ENCODE data around the gene F10.
A peak's percentile ranks its signal among the peaks of the same experiment; 100 is the strongest.

F10 gene

GRCh38 chr13:113187883-113188665 lies 65.5 kb downstream of the F10 start:
- Histone ChIP-seq H3K27me3 (ENCODE audit: insufficient read depth, poor library complexity, severe bottlenecking) (no peaks in the 10 kb centered on the region), H3K4me3 (ENCODE audit: severe bottlenecking) (no peak overlapping the region), H3K27ac (ENCODE audit: poor library complexity, severe bottlenecking) (peak overlapping the region; percentile 78), H3K4me1 (ENCODE audit: insufficient read depth, poor library complexity, severe bottlenecking) (peaks cover 20% of the 10 kb centered on the region), H3K9me3 (ENCODE audit: severe bottlenecking) (no peaks in the 10 kb centered on the region), H3K36me3 (ENCODE audit: low read depth) (peaks cover 89% of the 10 kb centered on the region)
- ATAC-seq (ENCODE audit: low read depth): no peak
- no peak for TF ChIP-seq CTCF (IDR thresholded peaks at IDR 0.05; ENCODE audit: poor library complexity, severe bottlenecking)
- no peak for DNase-seq (ENCODE audit: low spot score)

DNA sequence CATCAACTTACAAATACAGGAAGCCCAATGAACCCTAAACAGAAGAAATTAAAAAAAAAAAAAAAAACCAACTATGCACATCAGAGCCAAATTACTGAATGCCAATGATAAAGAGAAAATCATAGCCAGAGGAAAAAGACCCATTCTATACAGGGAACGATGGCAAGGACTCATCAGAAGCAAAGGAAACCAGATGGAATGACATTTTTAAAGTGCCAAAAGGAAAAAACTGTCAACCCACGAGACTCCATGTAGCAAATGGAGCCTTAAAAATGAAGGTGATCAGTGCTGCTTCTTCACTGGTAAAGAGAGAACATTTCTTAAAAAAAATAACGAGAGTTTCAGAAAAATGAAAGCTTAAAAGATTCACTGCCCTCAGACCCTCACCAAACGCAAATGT lies 67.6 kb downstream of the F10 start:
- Histone ChIP-seq H3K9me3 (ENCODE audit: severe bottlenecking) (no peaks in the 10 kb centered on the region), H3K27ac (ENCODE audit: poor library complexity, severe bottlenecking) (no peak overlapping the region), H3K36me3 (ENCODE audit: low read depth) (peaks cover 89% of the 10 kb centered on the region), H3K4me3 (ENCODE audit: severe bottlenecking) (no peak overlapping the region), H3K27me3 (ENCODE audit: insufficient read depth, poor library complexity, severe bottlenecking) (no peaks in the 10 kb centered on the region), H3K4me1 (ENCODE audit: insufficient read depth, poor library complexity, severe bottlenecking) (peaks cover 24% of the 10 kb centered on the region)
- ATAC-seq (ENCODE audit: low read depth) (no peak), DNase-seq (ENCODE audit: low spot score) (no peak)
- TF ChIP-seq CTCF (IDR thresholded peaks at IDR 0.05; ENCODE audit: poor library complexity, severe bottlenecking): no peak

DNA sequence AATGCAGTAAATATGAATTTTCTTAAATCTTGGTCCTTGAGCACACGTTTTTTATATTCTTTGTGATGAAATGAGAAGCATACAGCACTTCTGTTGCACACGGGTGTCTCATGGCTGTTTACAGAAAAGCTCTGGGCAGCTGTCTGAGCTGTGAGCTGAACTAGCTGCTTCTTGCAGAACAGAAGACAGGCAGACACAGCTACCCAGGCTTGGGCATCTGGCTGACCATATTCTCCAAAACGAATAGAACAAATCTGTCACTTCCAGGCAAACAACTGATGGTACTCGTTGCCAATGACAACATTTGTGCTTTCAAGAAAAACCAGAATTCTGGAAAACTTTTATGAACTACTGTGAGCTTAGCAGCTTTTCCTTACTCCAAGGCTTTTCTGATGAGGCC lies 69.7 kb downstream of the F10 start:
- H3K27me3 ChIP-seq (ENCODE audit: insufficient read depth, poor library complexity, severe bottlenecking): no peaks in the 10 kb centered on the region
- DNase-seq (ENCODE audit: low spot score) (no peak), ATAC-seq (ENCODE audit: low read depth) (no peak)
- H3K9me3 ChIP-seq (ENCODE audit: severe bottlenecking): no peaks in the 10 kb centered on the region
- no peak for TF ChIP-seq CTCF (IDR thresholded peaks at IDR 0.05; ENCODE audit: poor library complexity, severe bottlenecking)
- H3K27ac ChIP-seq (ENCODE audit: poor library complexity, severe bottlenecking): no peak overlapping the region
- H3K4me3 ChIP-seq (ENCODE audit: severe bottlenecking): no peak overlapping the region
- H3K4me1 ChIP-seq (ENCODE audit: insufficient read depth, poor library complexity, severe bottlenecking): peaks cover 18% of the 10 kb centered on the region
- peaks cover 92% of the 10 kb centered on the region for H3K36me3 ChIP-seq (ENCODE audit: low read depth)

DNA sequence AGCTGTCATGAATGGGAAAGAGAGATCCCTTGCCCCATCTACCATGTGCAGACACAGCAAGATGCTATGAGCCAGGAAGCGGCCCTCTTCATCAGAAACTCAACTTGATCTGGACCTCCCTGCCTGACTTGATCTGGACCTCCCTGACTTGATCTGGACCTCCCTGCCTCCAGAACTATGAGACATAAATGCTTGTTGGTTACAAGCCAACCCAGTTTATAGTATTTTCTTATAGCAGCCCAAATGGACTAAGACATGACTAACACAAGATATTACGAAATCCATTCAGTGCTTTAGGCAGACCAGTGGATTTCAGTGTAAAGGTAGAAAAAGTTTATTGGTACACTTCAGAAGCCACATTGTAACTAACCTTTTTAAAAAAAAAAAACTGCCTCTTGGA lies 70.3 kb downstream of the F10 start:
- Histone ChIP-seq H3K4me1 (ENCODE audit: insufficient read depth, poor library complexity, severe bottlenecking) (peaks cover 13% of the 10 kb centered on the region), H3K27me3 (ENCODE audit: insufficient read depth, poor library complexity, severe bottlenecking) (no peaks in the 10 kb centered on the region), H3K9me3 (ENCODE audit: severe bottlenecking) (no peaks in the 10 kb centered on the region), H3K27ac (ENCODE audit: poor library complexity, severe bottlenecking) (peak overlapping the region; percentile 27), H3K36me3 (ENCODE audit: low read depth) (peaks cover 95% of the 10 kb centered on the region), H3K4me3 (ENCODE audit: severe bottlenecking) (no peak overlapping the region)
- DNase-seq (ENCODE audit: low spot score): no peak
- TF ChIP-seq CTCF (IDR thresholded peaks at IDR 0.05; ENCODE audit: poor library complexity, severe bottlenecking): no peak
- ATAC-seq (ENCODE audit: low read depth): peak; percentile 74

DNA sequence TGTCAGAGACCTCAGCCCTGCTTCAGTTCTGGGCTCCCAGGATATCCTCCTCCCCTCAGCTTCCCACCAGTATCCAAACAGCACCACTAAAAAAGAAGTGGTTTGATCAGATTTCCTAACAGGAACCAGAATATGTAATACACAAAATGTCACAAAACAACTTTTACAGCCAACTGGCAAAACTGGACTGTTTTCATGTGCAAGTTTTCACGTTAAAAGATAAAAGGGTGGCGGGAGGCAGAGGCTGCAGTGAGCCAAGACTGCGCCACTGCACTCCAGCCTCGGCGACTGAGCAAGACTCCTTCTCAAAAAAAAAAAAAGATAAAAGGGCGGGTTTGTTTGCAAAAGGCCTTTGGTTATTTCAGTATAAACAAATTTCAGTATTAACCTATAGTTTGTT lies 72.8 kb downstream of the F10 start:
- DNase-seq (ENCODE audit: low spot score) (no peak), ATAC-seq (ENCODE audit: low read depth) (no peak)
- Histone ChIP-seq H3K4me3 (ENCODE audit: severe bottlenecking) (no peak overlapping the region), H3K9me3 (ENCODE audit: severe bottlenecking) (no peaks in the 10 kb centered on the region), H3K4me1 (ENCODE audit: insufficient read depth, poor library complexity, severe bottlenecking) (peaks cover 8% of the 10 kb centered on the region), H3K36me3 (ENCODE audit: low read depth) (peaks cover 95% of the 10 kb centered on the region), H3K27me3 (ENCODE audit: insufficient read depth, poor library complexity, severe bottlenecking) (no peaks in the 10 kb centered on the region), H3K27ac (ENCODE audit: poor library complexity, severe bottlenecking) (no peak overlapping the region)
- TF ChIP-seq CTCF (IDR thresholded peaks at IDR 0.05; ENCODE audit: poor library complexity, severe bottlenecking): no peak
